ENCODE measurements around the gene CNTNAP5. TPM values are rescaled to one million over a fixed set of nuclear protein-coding genes. Genes with fewer than 3 reads are reported as not detected.

CNTNAP5 gene
- total and polyA plus RNA-seq, 2 donors (not counting 3 experiments of a cell fraction or from before 2014, with no cell fraction given): not detected

GRCh38 chr2:124647245-124647644, 622.2 kb downstream of the CNTNAP5 start:
- CTCF ChIA-PET: no interaction called here
- H3K4me1 ChIP-seq (ENCODE audit: control insufficient read depth, extremely low read depth, insufficient read depth, low read length): no peaks in the 10 kb centered on the region
- DNase-seq (ENCODE audit: low read depth, low spot score): no peak
- no peak overlapping the region for H3K4me2 ChIP-seq (ENCODE audit: insufficient read depth, low read length)
- H2AFZ ChIP-seq (ENCODE audit: low read depth, low read length): no peak overlapping the region
- H3K9ac ChIP-seq (replicated peaks; ENCODE audit: extremely low read depth, insufficient read depth, low read length): no peak overlapping the region
- no peaks in the 10 kb centered on the region for H3K36me3 ChIP-seq (ENCODE audit: control insufficient read depth in 2 of 2, extremely low read depth in 1 of 2, insufficient read depth in 2 of 2, low read length in 2 of 2)
- TF ChIP-seq JUN (IDR thresholded peaks at IDR 0.05; ENCODE audit: borderline replicate concordance, insufficient read depth, insufficient read length, low read depth) (no peak), POLR2A (IDR thresholded peaks at IDR 0.05; ENCODE audit: low read depth, low read length) (no peak), GATA2 (IDR thresholded peaks at IDR 0.05; ENCODE audit: insufficient read depth, insufficient read length, low read depth, low read length) (no peak)
- no peak overlapping the region for H3K4me3 ChIP-seq (replicated peaks in 1 of 3; ENCODE audit: insufficient read depth in 1 of 3, low read depth in 1 of 3, low read length in 3 of 3)
- dilution Hi-C loops (cut with MboI; ENCODE audit: extremely low pct_ligation_motif_present, low sequenced_read_pairs) (no loop called here), intact Hi-C loops (cut with micrococcal nuclease) (no loop called here)
- no peaks in the 10 kb centered on the region for H3K79me2 ChIP-seq (ENCODE audit: control insufficient read depth, insufficient read depth, low read length)
- no peak for FAIRE-seq
- H3K27me3 ChIP-seq (ENCODE audit: control insufficient read depth in 2 of 2, insufficient read depth in 2 of 2, low read length in 2 of 2): no peaks in the 10 kb centered on the region
- no peak overlapping the region for H3K27ac ChIP-seq (ENCODE audit: insufficient read depth, low read depth, low read length)
- H4K20me1 ChIP-seq (replicated peaks; ENCODE audit: control insufficient read depth, extremely low read depth, insufficient read depth, low read length): no peaks in the 10 kb centered on the region
- BruUV-seq (replicated peaks): no TSS peak
- H3K9me1 ChIP-seq (replicated peaks; ENCODE audit: control insufficient read depth, extremely low read depth, insufficient read depth, low read length): no peaks in the 10 kb centered on the region
- H3K9me3 ChIP-seq (replicated peaks; ENCODE audit: control insufficient read depth, insufficient read depth, low read length): peaks cover 10% of the 10 kb centered on the region
- POLR2A ChIA-PET: no interaction called here

GRCh38 chr2:124647663-124648062, 622.6 kb downstream of the CNTNAP5 start:
- ChIA-PET CTCF (no interaction called here), POLR2A (no interaction called here)
- no peaks in the 10 kb centered on the region for H3K27me3 ChIP-seq (ENCODE audit: control insufficient read depth in 2 of 2, insufficient read depth in 2 of 2, low read length in 2 of 2)
- H3K79me2 ChIP-seq (ENCODE audit: control insufficient read depth, insufficient read depth, low read length): no peaks in the 10 kb centered on the region
- no peak overlapping the region for H3K4me2 ChIP-seq (ENCODE audit: insufficient read depth, low read length)
- no peak overlapping the region for H3K4me3 ChIP-seq (replicated peaks in 1 of 3; ENCODE audit: insufficient read depth in 1 of 3, low read depth in 1 of 3, low read length in 3 of 3)
- H4K20me1 ChIP-seq (replicated peaks; ENCODE audit: control insufficient read depth, extremely low read depth, insufficient read depth, low read length): no peaks in the 10 kb centered on the region
- H2AFZ ChIP-seq (ENCODE audit: low read depth, low read length): no peak overlapping the region
- H3K9ac ChIP-seq (replicated peaks; ENCODE audit: extremely low read depth, insufficient read depth, low read length): no peak overlapping the region
- DNase-seq (ENCODE audit: low read depth, low spot score): no peak
- H3K9me3 ChIP-seq (replicated peaks; ENCODE audit: control insufficient read depth, insufficient read depth, low read length): peaks cover 10% of the 10 kb centered on the region
- H3K4me1 ChIP-seq (ENCODE audit: control insufficient read depth, extremely low read depth, insufficient read depth, low read length): no peaks in the 10 kb centered on the region
- no peak for FAIRE-seq
- no peaks in the 10 kb centered on the region for H3K9me1 ChIP-seq (replicated peaks; ENCODE audit: control insufficient read depth, extremely low read depth, insufficient read depth, low read length)
- H3K36me3 ChIP-seq (ENCODE audit: control insufficient read depth in 2 of 2, extremely low read depth in 1 of 2, insufficient read depth in 2 of 2, low read length in 2 of 2): no peaks in the 10 kb centered on the region
- no TSS peak for BruUV-seq (replicated peaks)
- H3K27ac ChIP-seq (ENCODE audit: insufficient read depth, low read depth, low read length): no peak overlapping the region
- TF ChIP-seq CTCF (IDR thresholded peaks at IDR 0.05; ENCODE audit: extremely low read depth in 1 of 2, insufficient read depth in 1 of 2, low read depth in 1 of 2, low read length in 2 of 2) (no peak), EZH2 (IDR thresholded peaks at IDR 0.05; ENCODE audit: borderline replicate concordance, low read depth, low read length, severe bottlenecking) (no peak), MAX (IDR thresholded peaks at IDR 0.05; ENCODE audit: insufficient read depth, insufficient read length) (no peak), POLR2AphosphoS5 (IDR thresholded peaks at IDR 0.05; ENCODE audit: insufficient read depth, low read depth, low read length) (no peak)
- intact Hi-C loops (cut with micrococcal nuclease): no loop called here
- dilution Hi-C loops (cut with MboI; ENCODE audit: extremely low pct_ligation_motif_present, low sequenced_read_pairs): no loop called here

Data from endothelial cell of umbilical vein (primary cell).